ENCODE data around the gene PSMD1.

PSMD1 gene

DNA sequence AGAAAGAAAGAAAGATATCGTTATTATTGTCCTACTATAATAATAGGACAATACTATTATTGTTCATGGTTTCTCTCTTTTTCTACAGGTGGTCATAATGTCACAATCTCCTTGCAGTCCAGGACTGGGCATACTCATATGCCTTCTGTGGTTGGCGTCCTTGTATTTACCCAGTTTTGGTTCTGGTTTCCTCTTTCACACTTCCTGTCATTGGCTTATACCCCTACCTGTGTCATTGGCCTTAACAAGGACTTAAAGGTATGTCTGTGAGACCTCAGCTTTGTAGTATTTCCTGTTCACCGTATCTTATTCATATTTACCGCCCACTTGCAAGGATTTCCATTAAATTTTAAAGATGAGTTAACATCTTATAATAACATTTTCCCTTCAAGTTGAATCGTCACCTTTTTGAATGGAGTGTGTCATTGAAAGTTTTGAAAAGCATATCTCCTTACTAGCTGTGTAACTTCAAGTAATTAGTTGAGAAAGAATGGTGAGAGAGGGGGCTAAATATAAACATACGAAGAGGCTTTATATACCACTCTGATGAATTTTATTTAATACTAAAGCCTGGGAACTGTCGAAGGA, 104.7 kb downstream of the PSMD1 start:
- Histone ChIP-seq H3K4me3 (ENCODE audit: low read length in 2 of 2) (no peak overlapping the region), H3K36me3 (ENCODE audit: control insufficient read depth in 2 of 2, insufficient read depth in 2 of 2, low read length in 2 of 2) (peaks cover 6 to 16% of the 10 kb centered on the region in 2 donors), H3K9me3 (ENCODE audit: control insufficient read depth in 2 of 2, low read length in 2 of 2) (no peaks in the 10 kb centered on the region), H3K27me3 (ENCODE audit: control insufficient read depth in 1 of 2, insufficient read depth in 2 of 2, low read length in 2 of 2) (no peaks in the 10 kb centered on the region), H3K4me1 (ENCODE audit: control insufficient read depth, insufficient read depth, low read length) (no peaks in the 10 kb centered on the region), H3K27ac (ENCODE audit: low read length) (no peak overlapping the region), H3K9ac (ENCODE audit: low read length in 2 of 2) (no peak overlapping the region)

- no peak overlapping the region for H3K27ac ChIP-seq (ENCODE audit: low read length)
These were observed 105.2 kb downstream of the PSMD1 start for GRCh38 chr2:231161877-231162329.

GRCh38 chr2:231163011-231163410, 106.3 kb downstream of the PSMD1 start:
- Histone ChIP-seq H3K27me3 (ENCODE audit: control insufficient read depth in 1 of 2, insufficient read depth in 2 of 2, low read length in 2 of 2) (no peaks in the 10 kb centered on the region), H3K4me1 (ENCODE audit: control insufficient read depth, insufficient read depth, low read length) (no peaks in the 10 kb centered on the region), H3K36me3 (ENCODE audit: control insufficient read depth in 2 of 2, insufficient read depth in 2 of 2, low read length in 2 of 2) (peaks cover 19 to 27% of the 10 kb centered on the region in 2 donors), H3K27ac (ENCODE audit: low read length) (no peak overlapping the region), H3K4me3 (ENCODE audit: low read length in 2 of 2) (no peak overlapping the region), H3K9ac (ENCODE audit: low read length in 2 of 2) (no peak overlapping the region), H3K9me3 (ENCODE audit: control insufficient read depth in 2 of 2, low read length in 2 of 2) (no peaks in the 10 kb centered on the region)

More at GRCh38 chr2:231161877-231162329, 105.2 kb downstream of the PSMD1 start:
- Histone ChIP-seq H3K4me1 (ENCODE audit: control insufficient read depth, insufficient read depth, low read length) (no peaks in the 10 kb centered on the region), H3K9me3 (ENCODE audit: control insufficient read depth in 2 of 2, low read length in 2 of 2) (no peaks in the 10 kb centered on the region), H3K4me3 (ENCODE audit: low read length in 2 of 2) (no peak overlapping the region), H3K36me3 (ENCODE audit: control insufficient read depth in 2 of 2, insufficient read depth in 2 of 2, low read length in 2 of 2) (peaks cover 10 to 20% of the 10 kb centered on the region in 2 donors), H3K9ac (ENCODE audit: low read length in 2 of 2) (no peak overlapping the region), H3K27me3 (ENCODE audit: control insufficient read depth in 1 of 2, insufficient read depth in 2 of 2, low read length in 2 of 2) (no peaks in the 10 kb centered on the region)

DNA sequence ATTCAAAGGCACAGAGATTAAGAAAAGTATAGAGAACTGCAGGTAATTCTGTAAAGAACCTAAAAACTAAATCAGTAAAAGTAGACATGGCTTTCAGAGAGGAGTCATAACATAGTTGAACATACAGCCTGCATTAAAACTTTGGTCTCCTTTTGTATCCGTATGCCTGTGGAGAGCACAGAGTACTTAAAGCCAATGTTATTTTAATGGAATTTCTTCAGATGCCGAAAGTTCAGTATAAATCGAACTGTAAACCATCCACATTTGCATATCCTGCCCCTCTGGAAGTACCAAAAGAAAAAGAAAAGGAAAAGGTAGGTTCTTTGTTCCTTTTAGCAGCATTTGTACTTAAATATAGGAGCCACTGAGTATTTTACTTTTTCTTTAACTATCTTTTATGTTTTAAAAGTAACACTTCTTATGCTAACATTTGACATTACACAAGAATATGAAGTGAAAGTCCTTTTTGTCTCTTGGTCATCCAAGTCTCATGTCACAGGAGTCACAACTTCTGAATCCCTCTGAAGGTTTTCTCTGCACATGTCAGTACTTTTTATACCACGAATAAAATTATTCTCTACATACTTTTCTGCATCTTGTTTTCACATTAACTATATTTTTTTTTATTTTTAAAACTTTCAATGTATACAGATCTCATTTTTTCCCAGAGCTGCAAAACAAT, 106.9 kb downstream of the PSMD1 start:
- no peaks in the 10 kb centered on the region for H3K4me1 ChIP-seq (ENCODE audit: control insufficient read depth, insufficient read depth, low read length)
- H3K9ac ChIP-seq (ENCODE audit: low read length in 2 of 2): no peak overlapping the region
- no peak overlapping the region for H3K4me3 ChIP-seq (ENCODE audit: low read length in 2 of 2)
- no peaks in the 10 kb centered on the region for H3K9me3 ChIP-seq (ENCODE audit: control insufficient read depth in 2 of 2, low read length in 2 of 2)
- no peak overlapping the region for H3K27ac ChIP-seq (ENCODE audit: low read length)
- no peaks in the 10 kb centered on the region for H3K27me3 ChIP-seq (ENCODE audit: control insufficient read depth in 1 of 2, insufficient read depth in 2 of 2, low read length in 2 of 2)
- H3K36me3 ChIP-seq (ENCODE audit: control insufficient read depth in 2 of 2, insufficient read depth in 2 of 2, low read length in 2 of 2): peaks cover 20 to 29% of the 10 kb centered on the region in 2 donors

DNA sequence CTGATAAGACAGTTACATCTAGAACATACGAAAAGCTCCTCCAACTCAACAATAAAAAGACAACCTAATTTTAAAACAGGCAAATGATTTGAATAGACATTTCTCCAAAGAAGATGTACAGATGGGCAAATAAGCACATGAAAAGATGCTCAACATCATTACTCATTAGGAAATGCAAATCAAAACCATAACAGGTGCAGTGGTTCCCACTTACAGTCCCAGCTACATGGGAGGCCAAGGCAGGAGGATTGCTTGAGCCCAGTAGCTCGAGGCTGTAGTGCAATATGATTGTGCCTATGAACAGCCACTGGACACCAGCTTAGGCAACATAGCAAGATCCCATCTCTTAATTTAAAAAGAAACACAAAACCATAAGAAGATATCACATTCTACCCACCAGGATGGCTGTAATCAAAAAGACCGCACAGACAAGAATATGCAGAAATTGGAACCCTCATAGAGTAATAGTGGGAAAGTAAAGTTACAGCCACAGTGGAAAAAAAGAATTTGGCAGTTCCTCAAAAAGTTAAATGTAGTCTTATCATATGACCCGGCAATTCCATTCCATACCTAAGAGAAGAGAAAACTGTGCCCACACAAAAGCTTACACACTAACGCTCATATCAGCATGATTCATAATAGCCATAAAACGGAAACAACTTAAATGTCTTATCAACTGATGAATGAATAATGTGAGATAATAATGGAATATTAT, 111.2 kb downstream of the PSMD1 start:
- no peak overlapping the region for H3K4me3 ChIP-seq (ENCODE audit: low read length in 2 of 2)
- peaks cover 27 to 36% of the 10 kb centered on the region in 2 donors for H3K36me3 ChIP-seq (ENCODE audit: control insufficient read depth in 2 of 2, insufficient read depth in 2 of 2, low read length in 2 of 2)
- H3K9me3 ChIP-seq (ENCODE audit: control insufficient read depth in 2 of 2, low read length in 2 of 2): no peaks in the 10 kb centered on the region
- no peak overlapping the region for H3K27ac ChIP-seq (ENCODE audit: low read length)
- no peak overlapping the region for H3K9ac ChIP-seq (ENCODE audit: low read length in 2 of 2)
- no peaks in the 10 kb centered on the region for H3K4me1 ChIP-seq (ENCODE audit: control insufficient read depth, insufficient read depth, low read length)
- H3K27me3 ChIP-seq (ENCODE audit: control insufficient read depth in 1 of 2, insufficient read depth in 2 of 2, low read length in 2 of 2): no peaks in the 10 kb centered on the region

GRCh38 chr2:231168460-231169139, 111.9 kb downstream of the PSMD1 start:
- H3K9ac ChIP-seq (ENCODE audit: low read length in 2 of 2): no peak overlapping the region
- H3K36me3 ChIP-seq (ENCODE audit: control insufficient read depth in 2 of 2, insufficient read depth in 2 of 2, low read length in 2 of 2): peaks cover 30 to 40% of the 10 kb centered on the region in 2 donors
- H3K4me1 ChIP-seq (ENCODE audit: control insufficient read depth, insufficient read depth, low read length): no peaks in the 10 kb centered on the region
- H3K9me3 ChIP-seq (ENCODE audit: control insufficient read depth in 2 of 2, low read length in 2 of 2): no peaks in the 10 kb centered on the region
- H3K4me3 ChIP-seq (ENCODE audit: low read length in 2 of 2): no peak overlapping the region
- no peak overlapping the region for H3K27ac ChIP-seq (ENCODE audit: low read length)
- no peaks in the 10 kb centered on the region for H3K27me3 ChIP-seq (ENCODE audit: control insufficient read depth in 1 of 2, insufficient read depth in 2 of 2, low read length in 2 of 2)

GRCh38 chr2:231169488-231169887, 112.8 kb downstream of the PSMD1 start:
- Histone ChIP-seq H3K4me1 (ENCODE audit: control insufficient read depth, insufficient read depth, low read length) (no peaks in the 10 kb centered on the region), H3K9me3 (ENCODE audit: control insufficient read depth in 2 of 2, low read length in 2 of 2) (no peaks in the 10 kb centered on the region), H3K4me3 (ENCODE audit: low read length in 2 of 2) (no peak overlapping the region), H3K36me3 (ENCODE audit: control insufficient read depth in 2 of 2, insufficient read depth in 2 of 2, low read length in 2 of 2) (peaks cover 32 to 40% of the 10 kb centered on the region in 2 donors), H3K27ac (ENCODE audit: low read length) (no peak overlapping the region), H3K27me3 (ENCODE audit: control insufficient read depth in 1 of 2, insufficient read depth in 2 of 2, low read length in 2 of 2) (no peaks in the 10 kb centered on the region), H3K9ac (ENCODE audit: low read length in 2 of 2) (no peak overlapping the region)

DNA sequence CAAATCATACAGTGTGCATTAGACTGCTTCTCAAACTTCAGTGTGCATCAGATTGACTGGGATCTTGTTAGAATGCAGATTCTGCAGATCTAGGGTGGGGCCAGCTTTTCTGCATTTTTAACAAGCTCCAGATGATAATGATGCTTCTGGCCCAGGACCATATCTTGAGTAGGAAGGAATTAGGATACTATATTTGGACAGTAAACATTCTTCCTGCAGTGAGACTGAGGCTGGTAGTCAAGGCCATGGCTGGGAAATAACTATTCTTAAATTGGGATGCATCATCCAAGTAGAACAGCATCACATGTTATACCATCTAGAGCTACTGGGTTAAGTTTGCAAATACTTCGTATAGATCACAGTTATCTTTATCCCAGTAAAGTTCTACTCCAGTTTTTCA, 113.4 kb downstream of the PSMD1 start:
- Histone ChIP-seq H3K36me3 (ENCODE audit: control insufficient read depth in 2 of 2, insufficient read depth in 2 of 2, low read length in 2 of 2) (peaks cover 35 to 40% of the 10 kb centered on the region in 2 donors), H3K9ac (ENCODE audit: low read length in 2 of 2) (no peak overlapping the region), H3K4me3 (ENCODE audit: low read length in 2 of 2) (no peak overlapping the region), H3K9me3 (ENCODE audit: control insufficient read depth in 2 of 2, low read length in 2 of 2) (no peaks in the 10 kb centered on the region), H3K27ac (ENCODE audit: low read length) (no peak overlapping the region), H3K27me3 (ENCODE audit: control insufficient read depth in 1 of 2, insufficient read depth in 2 of 2, low read length in 2 of 2) (no peaks in the 10 kb centered on the region), H3K4me1 (ENCODE audit: control insufficient read depth, insufficient read depth, low read length) (no peaks in the 10 kb centered on the region)

DNA sequence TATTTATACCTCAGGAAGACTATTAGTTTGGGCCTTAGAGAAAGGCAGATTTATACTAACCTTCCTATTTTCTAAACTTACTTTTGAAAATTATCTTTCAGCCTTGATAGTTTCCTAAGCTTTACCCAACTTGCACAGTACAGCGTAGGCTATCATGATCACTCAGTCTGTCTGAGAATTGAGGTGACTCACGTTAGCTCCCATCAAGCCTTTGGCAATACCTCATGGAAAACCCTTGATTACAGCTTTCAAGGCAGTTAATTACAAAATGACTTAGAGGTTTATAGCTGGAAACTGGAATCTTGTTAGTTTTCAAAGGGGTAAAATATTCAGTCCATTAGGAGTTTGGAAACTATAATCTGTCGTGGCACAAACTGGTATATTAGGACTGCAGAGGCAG, 115.4 kb downstream of the PSMD1 start:
- Histone ChIP-seq H3K4me1 (ENCODE audit: control insufficient read depth, insufficient read depth, low read length) (no peaks in the 10 kb centered on the region), H3K9me3 (ENCODE audit: control insufficient read depth in 2 of 2, low read length in 2 of 2) (no peaks in the 10 kb centered on the region), H3K36me3 (ENCODE audit: control insufficient read depth in 2 of 2, insufficient read depth in 2 of 2, low read length in 2 of 2) (peaks cover 26 to 30% of the 10 kb centered on the region in 2 donors), H3K27ac (ENCODE audit: low read length) (no peak overlapping the region), H3K9ac (ENCODE audit: low read length in 2 of 2) (no peak overlapping the region), H3K27me3 (ENCODE audit: control insufficient read depth in 1 of 2, insufficient read depth in 2 of 2, low read length in 2 of 2) (no peaks in the 10 kb centered on the region), H3K4me3 (ENCODE audit: low read length in 2 of 2) (no peak overlapping the region)

- Histone ChIP-seq H3K4me3 (ENCODE audit: low read length in 2 of 2) (no peak overlapping the region), H3K9ac (ENCODE audit: low read length in 2 of 2) (no peak overlapping the region), H3K27me3 (ENCODE audit: control insufficient read depth in 1 of 2, insufficient read depth in 2 of 2, low read length in 2 of 2) (no peaks in the 10 kb centered on the region), H3K36me3 (ENCODE audit: control insufficient read depth in 2 of 2, insufficient read depth in 2 of 2, low read length in 2 of 2) (peaks cover 18 to 19% of the 10 kb centered on the region in 2 donors), H3K4me1 (ENCODE audit: control insufficient read depth, insufficient read depth, low read length) (no peaks in the 10 kb centered on the region), H3K27ac (ENCODE audit: low read length) (no peak overlapping the region), H3K9me3 (ENCODE audit: control insufficient read depth in 2 of 2, low read length in 2 of 2) (no peaks in the 10 kb centered on the region)
These were observed 117.6 kb downstream of the PSMD1 start for GRCh38 chr2:231174211-231174651.

All from stomach smooth muscle (tissue), 2 donors.